Right ventricle myocardium inferior (tissue), 1 donor: Measurements from ENCODE around the gene PKD2L1. TPM values are rescaled to one million over a fixed set of nuclear protein-coding genes. Genes with fewer than 3 reads are reported as not detected.

Source experiments
- ATAC-seq: fragments of 200-7000 bp; cut with Tn5 transposase; one replicate; pipeline ENCODE4 v1.9.1; 2020; ENCODE audit warnings: mild to moderate bottlenecking, moderate library complexity
- DNase-seq: peaks from one replicate; pipeline ENCODE4 v3.0.0; 2021; ENCODE audit errors: missing footprints
- intact Hi-C: fragments of 100-400 bp; cut with DNase I; formaldehyde crosslinking; loops from one replicate; pipeline ENCODE4 v1.11.0; 2022
- total RNA-seq: library from RNA; stranded (reverse); fragmentation: NEBNext Ultra II Directional; extraction: Animal tissue kit (Norgen Biotek cat#: 25700); gene quantifications from one replicate; pipeline ENCODE4 v1.2.1, GENCODE V29; 2021
- donor health status: DM: no; HTN: yes; CAD: no; lungs with severe emphysema.

Gene PKD2L1
- total RNA-seq, 1 donor from 2014 or later: not detected

DNA sequence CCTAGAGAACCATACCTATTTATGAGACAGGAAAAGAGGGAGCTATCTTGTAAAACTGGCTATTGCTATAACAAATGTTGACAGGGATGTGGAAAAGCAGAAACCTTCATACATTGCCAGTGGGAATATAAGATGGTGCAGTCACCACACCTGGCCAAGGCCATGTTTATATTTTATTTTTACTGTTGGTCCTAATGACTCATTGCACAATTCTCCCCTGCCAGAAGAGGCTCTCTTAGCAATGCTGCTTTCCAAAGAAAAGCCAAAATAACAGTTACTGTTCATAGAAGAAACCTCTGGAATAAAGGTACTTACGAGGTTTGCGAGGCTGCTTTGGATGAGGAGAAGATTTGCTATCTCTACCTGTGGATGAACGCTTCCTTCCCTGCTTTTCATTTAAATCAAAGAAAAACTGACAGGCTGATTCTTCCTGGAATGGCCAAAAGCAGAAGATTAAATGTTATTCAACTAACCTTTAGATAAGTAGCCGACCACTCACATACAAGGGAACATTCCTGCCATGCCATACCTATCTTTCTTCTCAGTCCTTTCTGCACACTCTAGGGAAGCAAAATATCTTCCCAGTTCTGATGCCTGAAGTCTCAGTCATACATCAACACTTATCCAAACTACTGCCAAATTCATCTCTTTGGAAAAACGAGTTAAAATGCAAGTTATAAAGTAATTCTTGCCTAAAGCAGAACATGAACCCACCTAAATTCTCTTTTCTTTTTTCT lies 84.4 kb downstream of the PKD2L1 start:
- no peak for ATAC-seq
- intact Hi-C loops: no loop called here
- no peak for DNase-seq

DNA sequence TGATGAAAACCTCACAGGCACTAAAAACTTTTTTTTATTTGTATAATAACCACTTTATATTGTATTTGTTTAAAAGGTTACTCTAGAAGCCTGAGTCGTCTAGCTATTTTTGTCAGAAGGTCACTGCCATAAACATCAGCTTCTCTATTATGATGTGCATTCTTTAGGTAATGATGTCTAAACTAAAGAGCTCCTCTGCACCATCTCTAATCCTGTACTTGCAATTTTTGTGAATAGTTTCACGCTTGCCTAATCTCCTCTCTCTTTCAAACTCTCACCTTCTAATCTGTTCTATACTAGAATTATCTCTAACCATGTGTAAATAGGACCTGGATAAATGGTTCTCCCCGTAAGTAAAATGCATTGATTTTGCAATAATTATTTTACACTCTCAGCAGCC lies 90.2 kb downstream of the PKD2L1 start:
- ATAC-seq: no peak
- intact Hi-C loops: no loop called here

DNA sequence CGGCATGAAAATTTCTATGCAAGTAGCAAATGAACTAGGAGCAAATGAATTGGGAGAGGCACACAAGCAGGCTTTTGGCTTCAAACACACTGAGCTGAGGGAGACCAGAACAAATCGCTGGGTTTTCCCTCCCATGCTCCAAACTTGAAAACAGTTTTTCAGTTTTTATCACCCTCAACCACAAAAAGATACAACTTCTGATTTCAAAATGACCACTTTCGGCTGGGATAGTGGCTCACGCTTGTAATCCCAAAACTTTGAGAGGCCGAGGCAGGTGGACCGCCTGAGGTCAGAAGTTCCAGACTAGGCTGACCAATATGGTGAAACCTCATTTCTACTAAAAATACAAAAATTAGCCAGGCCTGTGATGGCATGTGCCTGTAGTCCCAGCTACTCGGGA lies 91.6 kb downstream of the PKD2L1 start:
- no peak for DNase-seq
- no peak for ATAC-seq
- intact Hi-C loops: no loop called here

More for the DNA sequence above, 90.2 kb downstream of the PKD2L1 start:
- DNase-seq: no peak

Other genes starting within 250 kb of the PKD2L1 start
- gene CPN1, start 248.4 kb downstream of the PKD2L1 start, total RNA-seq: not detected
- gene ERLIN1, start 144.2 kb downstream of the PKD2L1 start, total RNA-seq: 10.7 TPM
- 10.0 TPM for gene CHUK, start 100.6 kb downstream of the PKD2L1 start, total RNA-seq
- gene CWF19L1, start 62.6 kb downstream of the PKD2L1 start, total RNA-seq: 12.9 TPM
- 20.9 TPM for gene BLOC1S2, start 43.5 kb downstream of the PKD2L1 start, total RNA-seq
- gene SCD, start 17.0 kb upstream of the PKD2L1 start, total RNA-seq: 53.6 TPM
- not detected for gene WNT8B, start 132.8 kb upstream of the PKD2L1 start, total RNA-seq
- gene SEC31B, start 189.6 kb upstream of the PKD2L1 start, total RNA-seq: 8.2 TPM
- gene NDUFB8, start 199.6 kb upstream of the PKD2L1 start, total RNA-seq: 444 TPM
- gene HIF1AN, start 205.7 kb upstream of the PKD2L1 start, total RNA-seq: 44.5 TPM